ENCODE results near the gene RNF10.

Gene RNF10

DNA sequence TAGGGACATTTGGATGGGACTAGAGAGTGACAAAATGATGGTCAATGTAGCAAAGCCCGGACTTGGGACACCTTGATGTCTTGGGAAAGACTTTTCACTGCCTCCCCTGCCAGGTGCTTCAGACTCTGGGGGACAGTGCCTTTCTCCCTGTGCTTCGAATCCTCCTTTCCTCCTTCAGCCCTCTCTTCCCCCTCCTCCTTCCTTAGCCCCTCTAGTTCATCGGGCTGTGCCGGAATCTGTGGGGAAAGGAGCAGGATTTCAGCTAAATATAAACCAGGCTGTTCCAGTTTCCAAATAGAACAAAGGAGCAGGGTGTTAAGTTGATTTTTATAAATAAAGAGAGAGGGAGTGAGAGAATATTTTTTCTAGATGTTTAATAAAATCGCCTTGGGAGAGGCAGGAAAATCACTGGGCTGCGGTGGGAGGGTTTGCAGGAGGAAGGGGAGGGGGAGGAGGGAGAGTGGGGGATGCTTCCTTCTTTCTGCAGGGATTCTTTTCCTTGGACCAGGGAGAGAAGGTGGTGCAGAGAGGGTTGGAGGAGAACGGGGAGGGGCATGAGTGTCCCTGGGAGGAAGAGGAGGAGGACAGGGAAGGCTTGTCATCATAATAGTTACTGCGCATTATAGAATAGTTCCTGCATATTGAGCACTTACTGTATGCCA lies 84.9 kb downstream of the RNF10 start:
- no peak for DNase-seq

- no peak for DNase-seq
Observed at GRCh38 chr12:120620624-120621023, 86.5 kb downstream of the RNF10 start.

DNA sequence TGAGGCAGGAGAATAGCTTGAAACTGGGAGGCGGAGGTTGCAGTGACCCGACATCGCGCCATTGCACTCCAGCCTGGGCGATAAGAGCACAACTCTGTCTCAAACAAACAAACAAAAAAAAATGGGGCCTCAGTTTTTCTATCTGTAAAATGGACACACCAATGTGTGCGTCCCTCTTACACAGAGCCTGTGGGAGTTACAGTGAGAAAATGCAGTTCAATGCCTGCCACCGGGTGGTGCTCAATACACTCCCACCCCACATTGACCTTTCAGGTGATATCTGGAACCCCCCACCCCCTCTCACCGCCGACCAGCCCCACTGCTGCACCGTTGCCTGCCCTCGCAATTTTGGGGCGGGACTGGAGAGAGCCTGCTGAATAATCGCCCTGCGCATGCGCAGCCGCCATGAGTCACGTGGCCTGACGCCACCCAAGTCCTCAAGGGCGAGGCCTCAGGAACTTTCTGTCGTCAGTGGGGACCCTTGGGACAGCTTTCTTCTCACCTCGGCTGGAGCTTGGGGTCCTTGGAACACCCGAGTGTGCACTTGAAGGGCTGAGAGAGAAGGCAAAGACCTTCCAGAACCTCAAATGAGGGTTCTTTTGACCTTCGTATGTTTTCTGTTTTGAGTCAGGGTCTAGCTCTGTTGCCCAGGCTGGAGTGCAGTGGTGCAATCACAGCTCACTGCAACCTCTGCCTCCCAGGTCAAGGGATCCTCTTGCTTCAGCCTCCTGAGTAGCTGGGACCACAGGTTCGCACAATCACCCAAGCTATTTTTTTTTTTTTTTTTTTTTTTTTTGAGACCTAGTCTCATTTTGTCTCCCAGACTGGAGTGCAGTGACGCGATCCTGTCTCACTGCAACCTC lies 91.6 kb downstream of the RNF10 start:
- no peak for DNase-seq

Measured in NCI-H345 (cell line).